Keratinocyte (primary cell): ENCODE results near the gene MICAL2. TPM values are rescaled to one million over a fixed set of nuclear protein-coding genes. Genes with fewer than 3 reads are reported as not detected.

Experiments used
- DNase-seq: peaks from one replicate; pipeline ENCODE4 v3.0.0-alpha.2; 2011; ENCODE audit warnings: low read depth, missing footprints, low spot score
- FAIRE-seq: peaks from 2 replicates; lab custom pipeline; 2011; peaks lifted over from hg19 to GRCh38; lab: Jason Lieb, UNC
- H2AFZ ChIP-seq: 2 replicates; pipeline ENCODE4 v1.6.0; 2012; ENCODE audit warnings: low read length, control low read depth, inconsistent platforms; ENCODE audit not compliant: control insufficient read depth
- H3K27ac ChIP-seq: 2 replicates; pipeline ENCODE4 v1.5.1; 2011; ENCODE audit warnings: low read length; ENCODE audit not compliant: control insufficient read depth, insufficient read depth
- H3K27me3 ChIP-seq: 3 replicates; pipeline ENCODE4 v1.6.0; 2011; ENCODE audit warnings: low read length; ENCODE audit not compliant: control insufficient read depth, insufficient read depth; ENCODE audit errors: extremely low read depth
- H3K36me3 ChIP-seq, 2 experiments: 2 replicates in 1 of 2; 3 replicates in 1 of 2; pipeline ENCODE4 v1.5.1; 2011; ENCODE audit warnings: low read length in 2 of 2, mild to moderate bottlenecking in 1 of 2; ENCODE audit not compliant: control insufficient read depth in 2 of 2, insufficient read depth in 2 of 2; ENCODE audit errors: extremely low read depth in 1 of 2
- H3K4me1 ChIP-seq: 3 replicates; pipeline ENCODE4 v1.5.1; 2011; ENCODE audit warnings: low read length; ENCODE audit not compliant: control insufficient read depth, insufficient read depth; ENCODE audit errors: extremely low read depth
- H3K4me2 ChIP-seq: 3 replicates; pipeline ENCODE4 v1.6.0; 2011; ENCODE audit warnings: low read depth, low read length; ENCODE audit not compliant: control insufficient read depth, insufficient read depth; ENCODE audit errors: extremely low read depth
- H3K4me3 ChIP-seq, 3 experiments: fragments of 200-600 bp in 1 of 3; sonication (generic) in 1 of 3; 2 replicates in 2 of 3; 3 replicates in 1 of 3; pipeline ENCODE4 v1.5.1; 2011 to 2016; ENCODE audit warnings: low read length in 3 of 3, mild to moderate bottlenecking in 3 of 3, control low read depth in 2 of 3, inconsistent platforms in 1 of 3, low read depth in 1 of 3, mixed read lengths in 1 of 3, mixed run types in 1 of 3, moderate library complexity in 1 of 3; ENCODE audit not compliant: control insufficient read depth in 2 of 3, insufficient read depth in 2 of 3; ENCODE audit errors: extremely low read depth in 1 of 3
- H3K79me2 ChIP-seq: 2 replicates; pipeline ENCODE4 v1.6.0; 2012; ENCODE audit warnings: low read length; ENCODE audit not compliant: control insufficient read depth, insufficient read depth
- H3K9ac ChIP-seq: 3 replicates; pipeline ENCODE4 v1.6.0; 2011; ENCODE audit warnings: low read length; ENCODE audit not compliant: control insufficient read depth, insufficient read depth; ENCODE audit errors: extremely low read depth
- H3K9me1 ChIP-seq: 3 replicates; pipeline ENCODE4 v1.6.0; 2011; ENCODE audit warnings: low read length; ENCODE audit not compliant: control insufficient read depth, insufficient read depth; ENCODE audit errors: extremely low read depth
- H3K9me3 ChIP-seq: 2 replicates; pipeline ENCODE4 v1.5.1; 2012; ENCODE audit warnings: low read depth, low read length; ENCODE audit not compliant: control insufficient read depth
- H4K20me1 ChIP-seq: 3 replicates; pipeline ENCODE4 v1.6.0; 2011; ENCODE audit warnings: low read length; ENCODE audit not compliant: control insufficient read depth, insufficient read depth; ENCODE audit errors: extremely low read depth
- EZH2 ChIP-seq: IDR thresholded peaks from one replicate; pipeline ENCODE4 v1.6.1; 2012; ENCODE audit warnings: inconsistent platforms, mild to moderate bottlenecking, low read length, moderate library complexity
- dilution Hi-C: fragments of 300-500 bp; cut with MboI; formaldehyde crosslinking; loops from one replicate; pipeline ENCODE4 v1.7.0; 2020; ENCODE audit warnings: low sequenced_read_pairs; ENCODE audit not compliant: extremely low pct_ligation_motif_present
- polyA plus RNA-seq, 5 experiments: library from polyadenylated mRNA; depleted of rRNA in 3 of 5; stranded (reverse) in 3 of 5; stranded (forward) in 1 of 5; unstranded in 1 of 5; fragments of >200 nt; gene quantifications; 1 replicate in 1 of 5; 2 replicates in 3 of 5; 3 replicates in 1 of 5; pipeline versions ENCODE4 v1.2.1 to v1.2.3, GENCODE V29; 2011 to 2012; ENCODE audit warnings: missing spikeins in 2 of 5, low read depth in 1 of 5, low replicate concordance in 1 of 5
- TF ChIP-seq, protein P1 (sequence below), 3 experiments: IDR thresholded peaks in 1 of 3; conservative IDR thresholded peaks in 1 of 3; optimal IDR thresholded peaks in 1 of 3; 2 replicates in 2 of 3; 3 replicates in 1 of 3; pipeline versions ENCODE3 to v1.5.1; 2011; ENCODE audit warnings: low read length in 3 of 3, mild to moderate bottlenecking in 3 of 3, moderate library complexity in 2 of 3, control low read depth in 1 of 3, inconsistent platforms in 1 of 3; ENCODE audit not compliant: insufficient read depth in 2 of 3; ENCODE audit errors: extremely low read depth in 1 of 3

Gene MICAL2
- polyA plus RNA-seq, 1 donor (not counting 4 experiments of a cell fraction or from before 2014, with no cell fraction given): 83.9 TPM

GRCh38 chr11:12148882-12149281 lies 38.5 kb downstream of the MICAL2 start:
- no peak overlapping the region for H3K27ac ChIP-seq
- no peak for TF ChIP-seq EZH2
- TF ChIP-seq, protein P1, sequence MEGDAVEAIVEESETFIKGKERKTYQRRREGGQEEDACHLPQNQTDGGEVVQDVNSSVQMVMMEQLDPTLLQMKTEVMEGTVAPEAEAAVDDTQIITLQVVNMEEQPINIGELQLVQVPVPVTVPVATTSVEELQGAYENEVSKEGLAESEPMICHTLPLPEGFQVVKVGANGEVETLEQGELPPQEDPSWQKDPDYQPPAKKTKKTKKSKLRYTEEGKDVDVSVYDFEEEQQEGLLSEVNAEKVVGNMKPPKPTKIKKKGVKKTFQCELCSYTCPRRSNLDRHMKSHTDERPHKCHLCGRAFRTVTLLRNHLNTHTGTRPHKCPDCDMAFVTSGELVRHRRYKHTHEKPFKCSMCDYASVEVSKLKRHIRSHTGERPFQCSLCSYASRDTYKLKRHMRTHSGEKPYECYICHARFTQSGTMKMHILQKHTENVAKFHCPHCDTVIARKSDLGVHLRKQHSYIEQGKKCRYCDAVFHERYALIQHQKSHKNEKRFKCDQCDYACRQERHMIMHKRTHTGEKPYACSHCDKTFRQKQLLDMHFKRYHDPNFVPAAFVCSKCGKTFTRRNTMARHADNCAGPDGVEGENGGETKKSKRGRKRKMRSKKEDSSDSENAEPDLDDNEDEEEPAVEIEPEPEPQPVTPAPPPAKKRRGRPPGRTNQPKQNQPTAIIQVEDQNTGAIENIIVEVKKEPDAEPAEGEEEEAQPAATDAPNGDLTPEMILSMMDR (optimal IDR thresholded peaks at IDR 0.05 in 1 of 3, IDR thresholded peaks at IDR 0.05 in 1 of 3, conservative IDR thresholded peaks at IDR 0.05 in 1 of 3; ENCODE audit: extremely low read depth in 1 of 3, insufficient read depth in 2 of 3, low read length in 3 of 3): no peak
- no peak for DNase-seq
- H4K20me1 ChIP-seq: peaks cover 10% of the 10 kb centered on the region
- H3K9ac ChIP-seq: no peak overlapping the region
- H3K4me1 ChIP-seq: peaks cover 8% of the 10 kb centered on the region
- FAIRE-seq: no peak
- peaks cover 19 to 43% of the 10 kb centered on the region in 2 experiments for H3K36me3 ChIP-seq
- H3K4me3 ChIP-seq: no peak overlapping the region
- H3K27me3 ChIP-seq: no peaks in the 10 kb centered on the region
- H2AFZ ChIP-seq: no peak overlapping the region
- H3K9me1 ChIP-seq: peaks cover 2% of the 10 kb centered on the region
- H3K9me3 ChIP-seq: no peaks in the 10 kb centered on the region
- no peak overlapping the region for H3K4me2 ChIP-seq
- peaks cover 73% of the 10 kb centered on the region for H3K79me2 ChIP-seq
- dilution Hi-C loops: no loop called here

DNA sequence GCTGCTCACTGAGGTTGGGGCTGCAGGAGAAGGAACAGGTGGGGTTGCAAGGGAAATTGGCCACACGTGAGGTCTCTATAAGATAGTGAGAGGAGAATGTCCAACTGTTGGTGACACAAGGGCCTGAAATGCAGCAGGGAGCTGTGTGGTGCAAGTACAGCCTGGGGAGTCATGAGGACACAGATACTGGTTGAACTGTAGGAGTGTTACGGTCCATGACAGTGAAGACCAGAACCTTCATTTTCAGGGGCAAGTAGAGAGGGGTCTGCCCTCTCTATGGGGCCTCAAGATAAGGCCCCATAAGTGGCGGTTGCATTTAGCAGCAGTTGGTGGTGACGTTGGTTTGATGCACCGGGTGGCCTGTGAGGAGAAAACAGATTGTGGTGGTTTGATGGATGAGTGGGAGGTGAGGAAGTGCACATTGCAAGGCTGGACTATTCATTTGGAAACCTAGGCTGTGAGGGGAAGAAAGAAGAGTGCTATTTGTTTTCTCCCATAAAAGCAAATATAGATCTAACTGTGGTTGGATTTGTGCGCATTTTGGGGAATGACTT lies 39.4 kb downstream of the MICAL2 start:
- peaks cover 8% of the 10 kb centered on the region for H3K4me1 ChIP-seq

More for the DNA sequence above, 39.4 kb downstream of the MICAL2 start:
- no peaks in the 10 kb centered on the region for H3K27me3 ChIP-seq
- dilution Hi-C loops: no loop called here
- H3K27ac ChIP-seq: no peak overlapping the region
- peaks cover 73% of the 10 kb centered on the region for H3K79me2 ChIP-seq
- no peak overlapping the region for H3K4me2 ChIP-seq
- H2AFZ ChIP-seq: no peak overlapping the region
- H3K9me1 ChIP-seq: peaks cover 2% of the 10 kb centered on the region
- FAIRE-seq (no peak), DNase-seq (no peak)
- no peak overlapping the region for H3K4me3 ChIP-seq
- no peak overlapping the region for H3K9ac ChIP-seq
- no peak for TF ChIP-seq EZH2
- TF ChIP-seq, protein P1 (optimal IDR thresholded peaks at IDR 0.05 in 1 of 3, IDR thresholded peaks at IDR 0.05 in 1 of 3, conservative IDR thresholded peaks at IDR 0.05 in 1 of 3; ENCODE audit: extremely low read depth in 1 of 3, insufficient read depth in 2 of 3, low read length in 3 of 3): no peak
- H4K20me1 ChIP-seq: peaks cover 10% of the 10 kb centered on the region
- H3K36me3 ChIP-seq: peaks cover 21 to 50% of the 10 kb centered on the region in 2 experiments
- H3K9me3 ChIP-seq: no peaks in the 10 kb centered on the region
